HepG2 (cell line): ENCODE measurements around the gene TOB1. TPM values are rescaled to one million over a fixed set of nuclear protein-coding genes. Genes with fewer than 3 reads are reported as not detected.

ENCODE experiments used
- ATAC-seq: fragments of 200-7000 bp; cut with Tn5 transposase; 3 replicates; pipeline ENCODE4 v1.9.1; 2020; ENCODE audit warnings: mild to moderate bottlenecking, moderate library complexity
- BruUV-seq: library from RNA; stranded (reverse); fragments of 400-500 nt; replicated peaks from 2 replicates; lab custom pipeline; 2021; lab: Mats Ljungman, UMichigan
- CTCF ChIA-PET: fragments of 300-600 bp; formaldehyde crosslinking; extraction: SDS; loops from one replicate; lab custom pipeline; 2021; ENCODE audit warnings: low total read pairs, inconsistent platforms, low intra/inter-chr PET ratio; lab: Yijun Ruan, JAX
- POLR2A ChIA-PET: fragments of 350-600 bp; sonication (Branson Sonifier 250); formaldehyde crosslinking; loops from one replicate; lab custom pipeline; 2020; ENCODE audit warnings: antibody characterized with exemption, inconsistent platforms; lab: Yijun Ruan, JAX
- DNase-seq: peaks from one replicate; pipeline ENCODE4 v3.0.0-alpha.2; 2015; ENCODE audit warnings: low spot score
- FAIRE-seq: peaks from 3 replicates; lab custom pipeline; 2011; peaks lifted over from hg19 to GRCh38; lab: Jason Lieb, UNC
- H2AFZ ChIP-seq: one replicate; pipeline ENCODE4 v1.6.1; 2011; ENCODE audit warnings: low read length, inconsistent platforms
- H3K27ac ChIP-seq: fragments of 300-600 bp; 3 replicates; pipeline ENCODE4 v1.8.0; 2011; ENCODE audit warnings: mixed run types, mild to moderate bottlenecking, mixed read lengths, low read length, inconsistent platforms; ENCODE audit not compliant: insufficient read depth; ENCODE audit errors: extremely low read length
- H3K27me3 ChIP-seq, 2 experiments: fragments of 200-600 bp in 1 of 2; 2 replicates in 1 of 2; 3 replicates in 1 of 2; pipeline versions ENCODE4 v1.6.0 to v1.8.0; 2011; ENCODE audit warnings: low read length in 2 of 2, mild to moderate bottlenecking in 2 of 2, moderate library complexity in 2 of 2, inconsistent platforms in 1 of 2; ENCODE audit not compliant: insufficient read depth in 2 of 2, control insufficient read depth in 1 of 2
- H3K36me3 ChIP-seq, 2 experiments: fragments of 200-600 bp in 1 of 2; replicated peaks in 1 of 2; 2 replicates in 1 of 2; 3 replicates in 1 of 2; pipeline versions ENCODE4 v1.5.1 to v1.8.0; 2011; ENCODE audit warnings: low read length in 2 of 2, inconsistent platforms in 1 of 2; ENCODE audit not compliant: insufficient read depth in 2 of 2, control insufficient read depth in 1 of 2
- H3K4me1 ChIP-seq: 2 replicates; pipeline ENCODE4 v1.5.1; 2012; ENCODE audit warnings: low read length, inconsistent platforms; ENCODE audit not compliant: insufficient read depth
- H3K4me2 ChIP-seq: 2 replicates; pipeline ENCODE4 v1.6.0; 2011; ENCODE audit warnings: low read depth, low read length, inconsistent platforms
- H3K4me3 ChIP-seq, 3 experiments: fragments of 200-600 bp in 1 of 3; sonication (generic), shearing (Covaris generic) in 1 of 3; replicated peaks in 1 of 3; 2 replicates each; pipeline ENCODE4 v1.5.1; 2011 to 2016; ENCODE audit warnings: low read length in 3 of 3, inconsistent platforms in 2 of 3, low read depth in 2 of 3, mild to moderate bottlenecking in 2 of 3, control low read depth in 1 of 3, mixed read lengths in 1 of 3; ENCODE audit not compliant: insufficient read depth in 1 of 3
- H3K79me2 ChIP-seq: one replicate; pipeline ENCODE4 v1.6.1; 2011; ENCODE audit warnings: low read length, inconsistent platforms; ENCODE audit not compliant: insufficient read depth
- H3K9ac ChIP-seq: 2 replicates; pipeline ENCODE4 v1.6.0; 2011; ENCODE audit warnings: mild to moderate bottlenecking, low read depth, low read length, inconsistent platforms; ENCODE audit not compliant: insufficient read depth
- H3K9me3 ChIP-seq: 2 replicates; pipeline ENCODE4 v1.5.1; 2012; ENCODE audit warnings: mild to moderate bottlenecking, low read length
- H4K20me1 ChIP-seq: 2 replicates; pipeline ENCODE4 v1.6.0; 2011; ENCODE audit warnings: inconsistent platforms, mild to moderate bottlenecking, low read length, moderate library complexity; ENCODE audit not compliant: insufficient read depth
- AGO2 ChIP-seq: fragments of 200-400 bp; formaldehyde crosslinking; optimal IDR thresholded peaks from 2 replicates; pipeline ENCODE3; 2017; ENCODE audit warnings: mild to moderate bottlenecking, low read depth, low read length, moderate library complexity
- HNRNPLL ChIP-seq: fragments of 200-400 bp; formaldehyde crosslinking; IDR thresholded peaks from 2 replicates; pipeline ENCODE4 v1.6.1; 2017; ENCODE audit warnings: mild to moderate bottlenecking, low read depth, low read length; ENCODE audit not compliant: poor library complexity, severe bottlenecking
- PTBP1 ChIP-seq: fragments of 200-400 bp; formaldehyde crosslinking; IDR thresholded peaks from 2 replicates; pipeline ENCODE4 v1.6.1; 2018; ENCODE audit warnings: low read length, low read depth; ENCODE audit not compliant: poor library complexity, severe bottlenecking
- SP4 ChIP-seq: sonication (generic); formaldehyde crosslinking; IDR thresholded peaks from 2 replicates; pipeline ENCODE4 v1.8.1; 2023; ENCODE audit warnings: mild to moderate bottlenecking, missing genetic modification reagents
- ZBTB38 ChIP-seq: sonication (generic); formaldehyde crosslinking; IDR thresholded peaks from 2 replicates; pipeline ENCODE4 v1.5.1; 2020; ENCODE audit warnings: mild to moderate bottlenecking, missing genetic modification reagents
- ZKSCAN5 ChIP-seq: sonication (generic); formaldehyde crosslinking; IDR thresholded peaks from 2 replicates; pipeline ENCODE4 v1.5.1; 2020; ENCODE audit warnings: mild to moderate bottlenecking, missing genetic modification reagents
- WGBS: methylation state at CpG from one replicate; pipeline ENCODE4 v1.1.6; 2017; ENCODE audit warnings: low lambda C conversion rate; 5-methylcytosine and 5-hydroxymethylcytosine counted together
- in situ Hi-C: cut with HindIII; loops from 2 replicates; pipeline ENCODE4 v1.10.0; 2017; ENCODE audit warnings: low pct_unique_long_range_greater_than_20kb; ENCODE audit not compliant: extremely low pct_ligation_motif_present
- intact Hi-C: fragments of 100-400 bp; cut with micrococcal nuclease; formaldehyde crosslinking; loops from one replicate; pipeline ENCODE4 v1.10.0; 2022; ENCODE audit not compliant: unreplicated experiment
- polyA plus RNA-seq, 8 experiments: library from polyadenylated mRNA; depleted of rRNA in 3 of 8; stranded (reverse) in 7 of 8; unstranded in 1 of 8; fragments of >200 nt; fragmentation: Illumina TruSeq in 4 of 8; extraction: Trizol in 4 of 8; gene quantifications; 2 replicates each; pipeline versions ENCODE4 v1.2.1 to v1.2.3, GENCODE V29; 2011 to 2016; ENCODE audit warnings: low read depth in 4 of 8, missing spikeins in 1 of 8, mixed read lengths in 1 of 8; ENCODE audit not compliant: insufficient read depth in 1 of 8
- total RNA-seq, 5 experiments: library from RNA; depleted of rRNA; stranded (reverse); fragments of >200 nt; fragmentation: Illumina TruSeq; extraction: Trizol; gene quantifications; 2 replicates each; pipeline ENCODE4 v1.2.3, GENCODE V29; 2016; ENCODE audit warnings: low read depth in 1 of 5
- TF ChIP-seq, protein P1 (sequence below): fragments of 450-650 bp; IDR thresholded peaks from 2 replicates; pipeline ENCODE4 v1.6.1; 2016

Gene TOB1
- total and polyA plus RNA-seq, 2 of the 13 experiments (the other 11 are each of a cell fraction or from before 2014, with no cell fraction given) = 21.9 to 57.7 TPM

DNA sequence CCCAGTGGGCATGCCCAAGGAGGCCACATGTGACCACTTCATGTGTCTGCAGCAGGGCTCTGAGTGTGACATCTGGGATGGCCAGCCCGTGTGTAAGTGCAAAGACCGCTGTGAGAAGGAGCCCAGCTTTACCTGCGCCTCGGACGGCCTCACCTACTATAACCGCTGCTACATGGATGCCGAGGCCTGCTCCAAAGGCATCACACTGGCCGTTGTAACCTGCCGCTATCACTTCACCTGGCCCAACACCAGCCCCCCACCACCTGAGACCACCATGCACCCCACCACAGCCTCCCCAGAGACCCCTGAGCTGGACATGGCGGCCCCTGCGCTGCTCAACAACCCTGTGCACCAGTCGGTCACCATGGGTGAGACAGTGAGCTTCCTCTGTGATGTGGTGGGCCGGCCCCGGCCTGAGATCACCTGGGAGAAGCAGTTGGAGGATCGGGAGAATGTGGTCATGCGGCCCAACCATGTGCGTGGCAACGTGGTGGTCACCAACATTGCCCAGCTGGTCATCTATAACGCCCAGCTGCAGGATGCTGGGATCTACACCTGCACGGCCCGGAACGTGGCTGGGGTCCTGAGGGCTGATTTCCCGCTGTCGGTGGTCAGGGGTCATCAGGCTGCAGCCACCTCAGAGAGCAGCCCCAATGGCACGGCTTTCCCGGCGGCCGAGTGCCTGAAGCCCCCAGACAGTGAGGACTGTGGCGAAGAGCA, 26.4 kb downstream of the TOB1 start:
- BruUV-seq = no TSS peak
- CTCF ChIA-PET = interaction anchor here (4.4 kb wide), 1 partner anchor 55 kb away, joined by 94 read pairs; no protein-coding TSS in a partner anchor
- intact Hi-C loops = loop anchor here (5.0 kb wide), 1 partner anchor 37 kb away; no protein-coding TSS in a partner anchor
- WGBS = 62% methylated on average over 22 of the region's 29 CpGs
- POLR2A ChIA-PET = no interaction called here
- ATAC-seq (no peak), DNase-seq (no peak), FAIRE-seq (no peak)
- H3K4me2 ChIP-seq = no peak overlapping the region
- no peaks in the 10 kb centered on the region for H3K9me3 ChIP-seq
- peaks cover 11 to 83% of the 10 kb centered on the region in 2 experiments; a peak in 4 of 5 replicates for H3K27me3 ChIP-seq
- H3K27ac ChIP-seq = no peak overlapping the region
- H3K4me3 ChIP-seq = no peak overlapping the region
- H3K79me2 ChIP-seq = no peaks in the 10 kb centered on the region
- TF ChIP-seq PTBP1 (no peak), AGO2 (peak; percentile 2), ZKSCAN5 (CRISPR knock-in tag) (no peak), ZBTB38 (0 out of 2 replicates have a peak, but pooled peaks have one; percentile 9), SP4 (CRISPR knock-in tag) (peak; percentile 33; the same call in 1 of the 2 replicates), HNRNPLL (peak; percentile 15)
- TF ChIP-seq, protein P1, sequence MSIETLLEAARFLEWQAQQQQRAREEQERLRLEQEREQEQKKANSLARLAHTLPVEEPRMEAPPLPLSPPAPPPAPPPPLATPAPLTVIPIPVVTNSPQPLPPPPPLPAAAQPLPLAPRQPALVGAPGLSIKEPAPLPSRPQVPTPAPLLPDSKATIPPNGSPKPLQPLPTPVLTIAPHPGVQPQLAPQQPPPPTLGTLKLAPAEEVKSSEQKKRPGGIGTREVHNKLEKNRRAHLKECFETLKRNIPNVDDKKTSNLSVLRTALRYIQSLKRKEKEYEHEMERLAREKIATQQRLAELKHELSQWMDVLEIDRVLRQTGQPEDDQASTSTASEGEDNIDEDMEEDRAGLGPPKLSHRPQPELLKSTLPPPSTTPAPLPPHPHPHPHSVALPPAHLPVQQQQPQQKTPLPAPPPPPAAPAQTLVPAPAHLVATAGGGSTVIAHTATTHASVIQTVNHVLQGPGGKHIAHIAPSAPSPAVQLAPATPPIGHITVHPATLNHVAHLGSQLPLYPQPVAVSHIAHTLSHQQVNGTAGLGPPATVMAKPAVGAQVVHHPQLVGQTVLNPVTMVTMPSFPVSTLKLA = peak; percentile 28; the same call in 1 of the 2 replicates
- H3K4me1 ChIP-seq = peaks cover 65% of the 10 kb centered on the region
- no peaks in the 10 kb centered on the region for H3K36me3 ChIP-seq
- in situ Hi-C loops = loop anchor here (5.0 kb wide), 1 partner anchor 52 kb away; no protein-coding TSS in a partner anchor
- H3K9ac ChIP-seq = no peak overlapping the region
- H2AFZ ChIP-seq = no peak overlapping the region
- no peaks in the 10 kb centered on the region for H4K20me1 ChIP-seq
